ENCODE data around the gene HSD17B8. TPM values are rescaled to one million over a fixed set of nuclear protein-coding genes. Genes with fewer than 3 reads are reported as not detected.

The HSD17B8 gene
- total RNA-seq, 1 donor from 2014 or later = 40.3 TPM

DNA sequence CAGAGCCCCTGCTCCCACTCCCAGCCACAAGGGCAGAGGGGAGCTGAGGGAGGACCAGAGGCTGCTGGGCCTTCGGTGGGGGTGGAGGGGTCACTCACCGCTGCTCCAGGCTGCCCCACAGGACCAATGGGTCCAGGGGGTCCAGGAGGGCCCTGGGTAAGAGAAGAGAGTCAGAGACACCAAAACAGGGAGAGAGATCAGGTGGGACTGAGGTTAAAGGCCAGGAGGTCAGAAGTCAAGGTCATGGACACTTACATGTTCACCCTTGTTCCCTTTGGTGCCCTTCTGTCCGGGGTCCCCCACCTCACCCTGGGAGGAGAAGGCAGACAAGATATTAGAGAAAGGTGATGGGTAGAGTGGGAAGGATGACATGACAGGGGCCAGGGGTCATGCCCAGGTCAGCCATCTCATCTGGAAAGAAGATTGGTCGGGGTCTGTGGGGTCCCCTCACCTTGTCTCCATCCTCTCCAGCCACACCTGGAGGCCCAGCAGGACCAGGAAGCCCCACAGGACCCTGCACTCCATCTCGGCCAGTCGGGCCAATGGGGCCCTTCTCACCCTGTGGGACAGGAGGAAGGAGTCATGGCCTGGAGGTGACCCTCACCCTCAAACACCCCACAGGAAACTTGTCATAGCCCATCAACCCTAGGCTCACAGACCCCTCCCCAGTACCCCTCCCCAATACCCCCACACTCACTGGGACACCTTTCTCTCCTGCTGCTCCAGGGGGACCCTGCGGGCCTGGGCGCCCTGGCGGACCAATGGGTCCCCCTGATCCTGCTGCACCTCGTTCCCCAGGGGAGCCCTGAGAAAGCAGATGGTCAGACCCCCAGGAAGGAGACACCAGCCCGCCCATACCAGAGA is 33.2 kb upstream of the HSD17B8 start:
- DNase-seq (ENCODE audit: low spot score) (no peak), ATAC-seq (no peak)

DNA sequence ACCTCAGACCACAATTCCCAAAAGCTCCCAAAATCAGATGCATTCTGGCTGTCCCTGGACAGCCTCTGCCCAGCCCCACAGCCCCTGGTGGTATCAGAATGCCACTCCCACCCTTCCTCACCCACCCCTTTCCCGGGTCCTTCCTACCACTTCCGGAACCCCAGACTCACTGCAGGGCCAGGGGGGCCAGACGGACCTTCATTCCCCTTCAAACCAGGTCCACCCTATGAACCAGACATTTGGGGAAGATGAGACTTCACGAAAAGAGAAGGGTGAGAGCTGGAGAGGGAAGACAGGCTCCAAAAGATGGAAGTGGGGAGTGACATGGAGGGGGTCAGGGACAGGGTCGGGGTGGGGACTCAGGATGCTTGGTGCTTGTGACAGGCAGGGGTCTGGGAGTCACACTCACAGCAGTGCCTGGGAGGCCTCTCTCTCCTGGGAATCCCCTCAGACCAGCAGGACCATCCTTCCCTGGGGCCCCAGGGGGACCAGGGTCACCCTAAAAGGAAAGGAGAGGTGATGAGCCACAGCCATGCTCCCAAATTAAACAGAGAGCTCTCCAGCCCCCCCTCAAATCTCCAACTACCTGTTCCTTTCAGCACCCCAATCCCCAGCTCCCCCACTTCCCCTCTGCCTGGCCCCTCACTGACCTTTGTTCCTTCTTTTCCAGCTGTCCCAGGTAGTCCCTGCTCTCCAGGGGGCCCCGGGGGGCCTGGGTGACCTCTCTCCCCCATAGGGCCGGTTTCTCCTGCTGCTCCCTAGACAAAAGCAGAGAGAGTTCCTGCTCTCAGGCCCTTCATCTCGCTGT is 32.4 kb upstream of the HSD17B8 start:
- no peak for DNase-seq (ENCODE audit: low spot score)

DNA sequence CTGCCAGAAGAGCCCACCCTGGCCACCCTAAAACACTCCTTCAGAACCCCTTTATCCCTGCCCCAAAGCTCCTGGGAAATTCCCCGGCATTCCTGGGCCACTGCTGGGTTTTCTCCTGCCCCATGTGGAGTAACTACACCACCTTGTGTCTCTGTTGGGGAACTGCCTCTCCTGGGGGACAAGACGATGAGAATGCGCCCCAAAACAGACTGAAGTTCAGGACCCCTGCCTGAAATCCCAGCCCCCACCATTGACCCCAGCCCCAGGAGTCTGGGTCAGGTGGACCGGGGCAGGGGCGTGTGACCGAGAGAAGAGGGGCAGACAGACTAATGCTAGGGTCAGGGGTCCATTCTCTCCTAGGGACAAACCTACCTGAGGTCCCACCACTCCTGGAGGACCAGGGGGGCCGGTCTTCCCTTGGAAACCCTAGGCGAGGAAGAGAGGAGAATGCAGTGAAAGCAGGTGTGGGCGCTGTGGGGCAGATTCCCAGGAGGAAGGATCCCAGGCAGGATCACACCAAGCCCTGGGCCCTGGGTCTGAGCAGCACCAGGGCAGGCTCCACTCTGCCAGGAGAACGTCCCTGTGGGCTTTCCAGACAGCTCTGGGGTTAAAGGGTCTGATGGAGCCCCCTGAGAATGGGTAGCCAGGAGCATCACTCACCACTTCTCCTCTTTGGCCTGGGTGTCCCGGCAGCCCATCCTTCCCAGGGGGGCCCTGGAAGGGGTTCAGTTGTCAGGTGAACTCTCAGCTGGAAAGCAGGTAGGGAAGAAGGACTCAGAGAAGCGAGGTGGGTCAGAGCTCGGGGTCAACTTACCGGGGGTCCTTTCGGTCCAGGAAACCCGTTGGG is 31.5 kb upstream of the HSD17B8 start:
- peak; percentile 60 for ATAC-seq
- DNase-seq (ENCODE audit: low spot score) = no peak

More for the DNA sequence above, 32.4 kb upstream of the HSD17B8 start:
- ATAC-seq = no peak

DNA sequence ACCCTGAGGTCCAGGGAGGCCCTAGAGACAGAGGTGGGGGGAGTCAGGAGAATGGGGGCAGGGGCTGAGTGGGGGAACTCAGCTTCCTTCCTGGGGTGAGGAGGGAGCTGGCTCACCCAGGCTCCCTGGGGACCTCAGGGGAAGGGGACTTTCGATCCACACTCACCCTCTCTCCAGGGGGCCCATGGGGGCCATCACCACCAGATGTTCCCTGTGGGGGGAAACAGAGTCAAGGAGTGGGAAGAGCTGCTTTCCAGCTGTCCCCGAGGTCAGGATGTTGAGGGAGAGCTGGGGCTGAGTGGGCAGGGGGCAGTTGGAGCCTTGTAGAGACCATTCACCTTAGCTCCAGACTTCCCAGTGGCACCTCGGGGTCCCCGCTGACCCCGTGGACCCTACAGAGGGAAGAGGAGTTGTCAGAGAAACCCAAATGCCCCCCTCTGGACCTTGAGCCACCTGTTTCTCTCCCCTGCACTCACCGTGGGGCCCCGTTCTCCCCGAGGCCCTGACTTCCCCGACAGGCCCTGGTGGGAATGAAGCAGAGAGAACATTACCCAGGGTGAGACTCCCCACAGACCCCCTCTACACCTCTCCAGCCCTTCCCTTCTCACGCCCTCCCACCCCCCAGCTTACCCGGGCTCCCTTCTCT is 30.8 kb upstream of the HSD17B8 start:
- DNase-seq (ENCODE audit: low spot score) = no peak
- ATAC-seq = no peak

DNA sequence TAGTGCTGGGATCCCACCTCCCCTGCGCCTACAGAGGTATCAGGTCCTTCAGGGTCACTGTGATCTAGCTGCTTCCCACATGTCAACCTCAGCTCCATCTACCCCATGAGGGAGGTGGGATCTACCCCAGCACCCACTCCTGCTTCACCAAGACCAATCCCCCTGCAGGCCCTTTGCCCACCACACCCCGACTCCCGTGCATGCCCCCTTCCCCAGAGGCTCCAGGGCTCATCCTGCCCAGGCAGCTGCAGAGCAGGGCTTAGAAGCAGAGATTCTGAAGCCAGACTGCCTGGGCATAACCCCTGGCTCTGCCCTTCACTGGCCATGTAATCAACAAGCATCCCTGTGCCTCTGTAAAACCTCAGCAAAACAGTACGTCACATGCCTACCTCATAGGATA is 29.7 kb upstream of the HSD17B8 start:
- DNase-seq (ENCODE audit: low spot score) = no peak

DNA sequence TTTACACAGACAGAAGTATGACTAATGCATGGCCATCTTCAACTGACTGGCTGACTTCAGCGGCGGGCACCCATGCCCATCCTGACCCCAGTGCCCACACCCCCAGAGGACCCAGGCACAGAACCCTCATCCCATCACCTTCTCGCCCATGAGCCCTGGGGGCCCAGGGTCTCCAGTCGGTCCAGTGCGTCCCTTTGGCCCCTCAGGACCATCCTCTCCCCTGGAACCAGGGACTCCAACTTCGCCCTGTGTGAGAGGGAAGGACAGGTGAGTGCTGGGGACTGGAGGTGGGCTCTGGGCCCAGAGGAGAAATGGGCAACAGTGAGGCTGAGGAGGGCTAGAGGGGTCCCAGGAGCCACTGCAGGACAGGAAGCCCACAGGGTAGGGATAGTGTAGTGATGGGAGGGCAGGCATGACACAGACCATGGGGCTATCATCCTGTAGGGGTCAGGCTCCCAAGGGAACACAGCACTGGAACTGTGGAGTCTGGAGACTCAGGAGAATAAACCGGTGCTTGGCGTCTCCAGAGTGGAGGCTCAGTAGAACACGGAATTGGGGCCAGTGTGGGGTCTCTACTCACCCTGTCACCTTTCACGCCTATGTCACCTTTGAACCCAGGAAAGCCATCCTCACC is 28.9 kb upstream of the HSD17B8 start:
- ATAC-seq = no peak
- DNase-seq (ENCODE audit: low spot score) = no peak

More for the DNA sequence above, 29.7 kb upstream of the HSD17B8 start:
- ATAC-seq = no peak

DNA sequence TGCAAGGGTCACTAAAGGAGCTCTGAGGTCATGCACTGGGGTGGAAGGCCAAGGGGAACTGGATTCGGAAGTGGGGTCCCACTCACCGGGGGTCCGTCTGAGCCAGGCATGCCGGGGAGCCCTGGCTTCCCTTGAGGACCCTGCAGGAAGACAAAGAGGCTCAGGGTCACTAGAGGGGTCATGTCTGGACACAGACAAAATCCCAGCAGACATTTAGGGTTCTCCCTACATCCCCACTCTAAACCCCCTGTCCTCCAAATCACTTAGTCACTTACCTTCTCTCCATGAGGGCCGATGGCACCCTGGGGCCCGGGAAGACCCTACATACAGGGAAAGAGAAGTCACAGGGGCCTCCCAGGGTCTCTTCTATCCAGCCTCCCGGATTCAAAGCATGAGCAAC is 27.5 kb upstream of the HSD17B8 start:
- DNase-seq (ENCODE audit: low spot score) (no peak), ATAC-seq (no peak)

DNA sequence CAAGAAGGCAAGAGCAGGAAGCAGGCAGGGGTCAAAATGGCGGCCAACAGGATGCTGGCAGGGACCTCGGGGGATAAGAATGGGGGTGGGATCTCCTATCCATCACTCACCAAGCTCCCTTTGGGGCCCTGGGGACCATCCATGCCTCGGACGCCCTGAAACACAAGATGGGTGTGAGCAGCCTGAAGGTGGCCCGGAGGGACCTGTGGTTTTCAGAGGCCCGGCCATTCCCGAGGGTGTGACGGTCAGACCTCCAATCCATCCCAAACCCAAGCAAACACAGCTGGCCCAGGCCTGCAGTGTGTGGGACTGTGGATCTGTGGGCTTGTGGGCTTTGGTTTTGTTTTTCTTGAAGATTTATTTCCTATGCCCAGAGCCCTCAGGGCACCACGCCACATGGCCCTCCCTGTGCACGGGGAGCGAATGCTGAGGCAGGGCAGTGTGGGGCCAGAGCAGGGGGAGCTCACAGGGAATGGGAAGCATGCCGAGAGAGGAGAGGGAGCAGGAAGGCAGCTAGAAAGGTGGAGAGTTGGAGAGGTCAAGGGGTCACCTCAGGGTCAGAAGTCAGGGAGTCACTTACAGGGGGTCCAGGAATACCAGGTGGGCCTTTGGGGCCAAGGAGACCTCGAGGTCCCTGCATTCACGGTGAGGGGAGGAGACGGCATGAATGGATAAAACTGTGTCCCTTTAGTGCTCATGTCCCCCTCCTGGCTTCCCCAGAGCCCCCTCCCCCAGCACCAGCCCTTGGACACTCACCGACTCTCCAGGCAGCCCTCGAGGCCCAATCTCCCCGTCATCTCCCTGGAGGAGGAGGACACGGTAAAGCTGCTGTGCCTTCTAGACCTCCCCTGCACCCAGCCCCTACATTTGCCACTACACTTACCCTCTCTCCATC is 26.7 kb upstream of the HSD17B8 start:
- DNase-seq (ENCODE audit: low spot score) (no peak), ATAC-seq (no peak)

DNA sequence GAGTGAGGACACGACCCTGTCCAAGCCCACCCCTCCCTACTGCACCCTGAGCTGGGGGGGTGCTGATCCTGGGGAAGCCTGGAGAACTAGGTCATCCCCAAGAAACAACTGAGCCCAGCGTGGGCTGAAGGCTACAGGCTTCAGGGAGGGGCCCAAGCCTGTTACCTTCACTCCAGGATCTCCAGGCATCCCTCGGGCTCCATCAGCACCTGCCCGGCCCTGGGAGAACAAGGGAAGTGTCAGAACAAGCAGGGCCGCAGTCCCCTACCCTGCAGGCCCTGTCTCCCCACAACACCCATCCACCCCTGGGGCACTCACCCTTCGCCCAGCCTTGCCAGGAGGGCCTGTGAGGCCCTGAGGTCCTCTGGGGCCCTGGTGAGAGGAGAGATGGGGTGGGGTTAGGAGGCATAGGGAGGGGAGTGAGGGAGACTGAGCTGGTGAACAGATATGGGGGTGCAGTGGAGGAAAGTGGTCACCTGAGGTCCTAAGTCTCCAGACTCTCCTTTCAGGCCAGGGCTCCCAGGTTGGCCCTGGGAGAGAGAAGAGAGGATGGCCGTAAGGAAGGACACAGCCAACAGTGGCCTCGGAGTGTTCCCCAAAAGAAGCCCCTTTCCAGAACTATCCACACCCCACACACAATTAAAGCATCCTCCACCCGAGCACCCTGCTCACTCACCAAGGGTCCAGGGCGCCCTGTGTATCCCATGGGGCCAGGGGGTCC is 25.5 kb upstream of the HSD17B8 start:
- no peak for DNase-seq (ENCODE audit: low spot score)
- ATAC-seq = no peak

DNA sequence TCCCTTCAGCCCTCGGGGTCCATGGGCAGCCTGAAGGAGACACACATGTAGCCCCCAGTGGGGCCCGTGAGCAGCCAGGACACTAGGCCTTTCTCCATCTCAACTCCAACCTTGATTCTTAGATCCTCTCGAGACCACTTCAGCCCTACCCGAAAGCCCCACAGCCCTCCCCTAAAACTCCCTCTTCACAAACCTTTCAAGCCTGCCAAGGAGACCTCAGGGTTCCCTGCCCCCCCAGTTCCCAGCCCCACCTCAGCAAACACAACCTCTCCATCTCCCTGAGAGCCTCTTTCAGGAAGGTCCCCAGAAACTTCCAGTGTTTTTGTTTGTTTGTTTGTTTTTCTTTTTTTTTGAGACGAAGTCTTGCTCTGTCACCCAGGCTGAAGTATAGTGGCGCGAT is 23.3 kb upstream of the HSD17B8 start:
- DNase-seq (ENCODE audit: low spot score) (no peak), ATAC-seq (no peak)

DNA sequence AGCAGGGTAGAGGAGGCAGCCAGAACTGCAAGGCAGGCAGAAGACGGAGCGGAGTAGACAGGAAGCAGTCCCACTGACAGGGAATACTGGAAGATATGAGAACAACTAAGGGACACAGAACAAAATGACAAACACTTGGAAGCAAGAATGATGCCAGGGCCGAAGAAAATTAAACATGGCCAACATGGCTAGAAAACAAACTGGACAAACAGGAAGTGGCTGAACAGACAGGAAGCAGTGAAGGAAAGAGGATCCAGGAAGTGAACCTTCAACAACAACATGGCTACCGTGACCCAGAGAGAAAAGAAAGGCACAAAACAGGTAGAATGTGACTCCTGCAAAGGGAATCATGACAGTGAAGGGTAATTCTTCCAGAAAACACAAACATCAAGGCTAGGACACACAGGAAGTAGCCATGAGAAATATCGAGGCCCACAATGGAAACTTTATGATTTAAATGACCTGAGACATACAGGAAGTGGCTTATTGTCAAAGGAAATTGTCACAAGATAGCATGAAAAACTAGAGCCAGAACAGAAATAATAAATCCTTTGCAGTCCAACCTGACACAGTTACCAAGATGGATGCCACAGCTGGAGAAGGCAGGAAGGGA is 21.3 kb upstream of the HSD17B8 start:
- ATAC-seq (no peak), DNase-seq (ENCODE audit: low spot score) (no peak)

DNA sequence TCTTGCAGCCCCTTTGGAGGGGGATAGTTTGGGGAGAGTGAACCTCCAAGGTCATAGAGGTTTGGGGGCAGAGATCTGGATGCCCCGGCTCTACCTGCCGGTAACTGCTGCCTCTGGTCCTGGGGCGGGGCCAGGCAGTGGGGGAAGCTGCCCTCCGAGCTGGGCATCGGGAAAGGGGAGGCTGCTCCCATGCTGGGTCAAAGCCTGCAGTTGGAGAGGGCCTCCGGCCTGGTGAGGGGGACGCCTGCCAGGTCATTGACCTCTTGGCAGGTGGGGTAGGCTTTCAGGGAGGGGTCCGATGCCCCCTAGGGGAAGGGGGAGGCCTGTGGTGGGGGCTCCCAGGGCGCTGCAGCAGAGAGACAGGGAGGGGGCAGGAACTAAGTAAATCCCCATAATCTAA is 19.3 kb upstream of the HSD17B8 start:
- DNase-seq (ENCODE audit: low spot score) = no peak
- ATAC-seq = no peak

DNA sequence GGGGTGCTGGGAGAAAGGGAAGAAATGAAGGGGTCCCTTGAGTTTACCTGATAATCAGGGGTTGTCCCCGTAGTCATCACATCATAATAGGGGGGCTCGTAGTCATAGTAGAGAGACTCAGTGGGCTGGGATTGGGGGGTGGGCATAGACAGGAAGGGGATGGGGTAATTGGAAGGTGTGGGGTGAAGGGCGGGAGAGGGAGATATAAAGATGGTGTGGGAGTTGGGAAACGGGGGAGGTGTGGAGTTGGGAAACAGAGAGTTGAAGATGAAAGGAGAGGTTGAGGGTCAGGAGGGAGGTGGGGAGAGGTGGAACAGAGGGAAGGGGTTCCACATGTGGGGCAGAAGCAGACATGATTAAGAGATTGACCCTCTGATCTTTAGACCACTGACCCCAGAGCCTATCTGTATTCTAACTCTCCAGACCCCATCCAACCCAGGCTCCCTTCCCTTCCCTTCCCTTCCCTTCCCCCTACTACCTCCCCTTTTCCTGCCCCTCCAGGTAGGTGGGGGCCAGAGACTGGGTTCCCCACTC is 18.7 kb upstream of the HSD17B8 start:
- ATAC-seq = no peak

DNA sequence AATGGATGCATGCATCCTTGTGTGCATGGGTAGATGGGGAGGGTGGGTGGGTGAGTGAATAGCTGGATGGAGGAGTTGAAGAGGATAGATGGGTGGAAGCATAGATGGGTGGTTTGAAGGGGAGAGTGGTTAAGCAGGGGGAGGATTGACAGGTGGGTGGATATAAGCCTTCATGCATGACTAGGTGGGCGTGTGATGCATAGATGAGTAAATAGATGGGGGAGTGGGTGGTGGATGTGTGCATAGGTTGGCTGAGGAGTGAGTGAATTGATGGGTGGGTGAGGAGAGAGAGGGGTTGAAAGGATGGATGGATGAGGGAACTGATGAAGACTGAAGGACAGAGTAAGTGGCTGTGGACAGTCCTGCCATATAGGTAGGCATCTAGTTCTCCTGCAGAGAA is 16.6 kb upstream of the HSD17B8 start:
- ATAC-seq (no peak), DNase-seq (ENCODE audit: low spot score) (no peak)

More for the DNA sequence above, 18.7 kb upstream of the HSD17B8 start:
- no peak for DNase-seq (ENCODE audit: low spot score)

DNA sequence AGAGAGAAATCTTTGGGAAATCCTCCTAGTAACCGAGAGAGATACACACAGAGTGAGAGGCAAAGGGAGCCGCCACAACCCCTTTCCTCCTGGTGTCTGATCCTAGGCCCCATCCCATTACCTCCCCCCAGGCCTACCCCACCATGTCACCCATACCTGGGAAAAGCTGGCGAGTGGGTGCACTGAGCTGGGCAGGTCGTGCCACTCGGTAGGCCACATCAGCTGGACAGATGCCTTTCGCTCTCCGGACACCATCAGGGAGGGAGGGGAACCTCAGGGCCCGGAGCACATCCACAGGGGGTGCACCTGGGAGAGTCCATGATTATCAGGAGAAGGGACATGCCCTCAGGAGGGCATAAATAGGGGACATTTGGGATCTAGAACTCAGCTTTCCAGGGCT is 15.3 kb upstream of the HSD17B8 start:
- DNase-seq (ENCODE audit: low spot score) (no peak), ATAC-seq (no peak)

DNA sequence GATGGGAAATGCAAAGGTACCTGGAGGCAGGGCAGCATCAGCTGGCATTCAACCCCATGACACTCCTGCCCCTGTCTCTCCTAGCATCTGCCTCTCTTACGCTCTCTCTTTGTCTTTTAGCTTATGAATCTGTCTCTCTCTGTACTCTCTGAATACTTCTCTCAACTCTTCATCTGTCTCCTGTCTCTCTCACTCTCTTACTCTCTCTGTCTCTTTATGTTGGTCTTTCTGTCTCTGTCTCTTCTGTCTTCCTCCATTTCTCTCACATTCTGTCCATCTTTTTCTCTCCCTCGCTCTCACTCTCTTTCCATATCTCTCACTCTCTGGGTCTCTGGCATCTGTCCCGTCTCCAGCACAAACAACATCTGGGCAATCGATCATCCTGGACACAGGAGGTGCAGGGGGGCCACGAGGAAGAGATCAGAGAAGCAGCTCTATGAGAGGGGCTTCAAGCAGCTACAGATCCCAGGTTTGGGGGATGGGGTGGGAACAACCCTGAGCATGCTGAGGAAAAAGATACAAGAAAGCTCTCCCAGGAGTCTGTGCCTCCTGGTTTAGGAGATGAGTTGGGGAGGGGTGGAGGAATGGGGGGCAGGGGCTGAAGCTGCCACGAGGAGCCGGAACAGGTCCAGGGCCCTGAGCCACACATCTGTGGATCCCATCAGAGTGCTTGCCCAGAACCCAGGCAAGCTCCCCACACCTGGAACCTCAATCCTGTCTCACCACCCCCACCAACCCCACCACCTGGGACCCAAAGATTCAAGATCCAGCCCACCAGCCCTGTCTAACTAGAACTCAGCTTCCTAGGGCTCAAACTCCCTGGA is 14.6 kb upstream of the HSD17B8 start:
- no peak for DNase-seq (ENCODE audit: low spot score)
- no peak for ATAC-seq
